RWPE2 (cell line): ENCODE data around the gene SUCNR1.

ENCODE experiments used
- ATAC-seq: fragments of 200-7000 bp; cut with Tn5 transposase; 3 replicates; pipeline ENCODE4 v1.9.1; 2021; ENCODE audit warnings: low read depth
- DNase-seq: peaks from one replicate; pipeline ENCODE4 v3.0.0-alpha.2; 2020; ENCODE audit warnings: low spot score
- H3K27ac ChIP-seq: fragments of 450-650 bp; 2 replicates; pipeline ENCODE4 v1.5.1; 2017; ENCODE audit warnings: mild to moderate bottlenecking; ENCODE audit not compliant: poor library complexity, severe bottlenecking
- H3K27me3 ChIP-seq: fragments of 250-450 bp; sonication (Bioruptor Pico); 2 replicates; pipeline ENCODE4 v1.5.1; 2021; ENCODE audit warnings: mild to moderate bottlenecking, moderate library complexity; ENCODE audit not compliant: insufficient read depth, poor library complexity, severe bottlenecking
- H3K36me3 ChIP-seq: fragments of 250-450 bp; sonication (Bioruptor Pico); 2 replicates; pipeline ENCODE4 v1.5.1; 2020; ENCODE audit warnings: low read depth, mild to moderate bottlenecking, moderate library complexity
- H3K4me1 ChIP-seq: fragments of 250-450 bp; sonication (Bioruptor Pico); 2 replicates; pipeline ENCODE4 v1.5.1; 2021; ENCODE audit warnings: mild to moderate bottlenecking, moderate library complexity; ENCODE audit not compliant: insufficient read depth, poor library complexity, severe bottlenecking
- H3K4me3 ChIP-seq: fragments of 250-450 bp; sonication (Bioruptor Pico); 2 replicates; pipeline ENCODE4 v1.5.1; 2021; ENCODE audit warnings: mild to moderate bottlenecking, moderate library complexity; ENCODE audit not compliant: severe bottlenecking
- H3K9me3 ChIP-seq: fragments of 250-450 bp; sonication (Bioruptor Pico); 2 replicates; pipeline ENCODE4 v1.5.1; 2021; ENCODE audit warnings: mild to moderate bottlenecking, moderate library complexity; ENCODE audit not compliant: severe bottlenecking
- TF ChIP-seq, protein P1 (sequence below): fragments of 450-650 bp; IDR thresholded peaks from one replicate; pipeline ENCODE4 v1.5.1; 2017; ENCODE audit warnings: mild to moderate bottlenecking, moderate library complexity; ENCODE audit not compliant: poor library complexity, severe bottlenecking

The SUCNR1 gene

DNA sequence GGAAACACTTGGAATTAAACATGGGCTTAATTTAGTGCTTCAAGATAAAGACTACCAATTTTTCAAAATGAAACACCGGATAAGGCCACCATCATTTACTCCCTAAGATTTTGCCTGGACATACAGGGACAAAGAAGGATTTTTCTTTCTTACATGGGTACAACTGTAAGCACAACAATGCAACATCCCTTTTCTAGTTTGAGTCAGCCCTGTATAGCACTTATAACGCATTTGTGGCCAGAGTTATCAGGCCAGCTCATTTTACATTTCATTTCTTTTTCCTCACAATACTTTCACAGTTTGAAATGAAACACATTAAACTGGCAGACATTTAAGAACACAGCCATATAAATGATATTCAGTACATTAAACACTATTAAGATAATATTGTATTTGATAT is 9.8 kb upstream of the SUCNR1 start:
- Histone ChIP-seq H3K4me1 (peaks cover 18% of the 10 kb centered on the region), H3K9me3 (no peaks in the 10 kb centered on the region), H3K36me3 (no peaks in the 10 kb centered on the region), H3K27me3 (no peaks in the 10 kb centered on the region), H3K27ac (peak overlapping the region; percentile 83), H3K4me3 (no peak overlapping the region)
- TF ChIP-seq, protein P1, sequence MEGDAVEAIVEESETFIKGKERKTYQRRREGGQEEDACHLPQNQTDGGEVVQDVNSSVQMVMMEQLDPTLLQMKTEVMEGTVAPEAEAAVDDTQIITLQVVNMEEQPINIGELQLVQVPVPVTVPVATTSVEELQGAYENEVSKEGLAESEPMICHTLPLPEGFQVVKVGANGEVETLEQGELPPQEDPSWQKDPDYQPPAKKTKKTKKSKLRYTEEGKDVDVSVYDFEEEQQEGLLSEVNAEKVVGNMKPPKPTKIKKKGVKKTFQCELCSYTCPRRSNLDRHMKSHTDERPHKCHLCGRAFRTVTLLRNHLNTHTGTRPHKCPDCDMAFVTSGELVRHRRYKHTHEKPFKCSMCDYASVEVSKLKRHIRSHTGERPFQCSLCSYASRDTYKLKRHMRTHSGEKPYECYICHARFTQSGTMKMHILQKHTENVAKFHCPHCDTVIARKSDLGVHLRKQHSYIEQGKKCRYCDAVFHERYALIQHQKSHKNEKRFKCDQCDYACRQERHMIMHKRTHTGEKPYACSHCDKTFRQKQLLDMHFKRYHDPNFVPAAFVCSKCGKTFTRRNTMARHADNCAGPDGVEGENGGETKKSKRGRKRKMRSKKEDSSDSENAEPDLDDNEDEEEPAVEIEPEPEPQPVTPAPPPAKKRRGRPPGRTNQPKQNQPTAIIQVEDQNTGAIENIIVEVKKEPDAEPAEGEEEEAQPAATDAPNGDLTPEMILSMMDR: no peak
- ATAC-seq: no peak
- DNase-seq: no peak

DNA sequence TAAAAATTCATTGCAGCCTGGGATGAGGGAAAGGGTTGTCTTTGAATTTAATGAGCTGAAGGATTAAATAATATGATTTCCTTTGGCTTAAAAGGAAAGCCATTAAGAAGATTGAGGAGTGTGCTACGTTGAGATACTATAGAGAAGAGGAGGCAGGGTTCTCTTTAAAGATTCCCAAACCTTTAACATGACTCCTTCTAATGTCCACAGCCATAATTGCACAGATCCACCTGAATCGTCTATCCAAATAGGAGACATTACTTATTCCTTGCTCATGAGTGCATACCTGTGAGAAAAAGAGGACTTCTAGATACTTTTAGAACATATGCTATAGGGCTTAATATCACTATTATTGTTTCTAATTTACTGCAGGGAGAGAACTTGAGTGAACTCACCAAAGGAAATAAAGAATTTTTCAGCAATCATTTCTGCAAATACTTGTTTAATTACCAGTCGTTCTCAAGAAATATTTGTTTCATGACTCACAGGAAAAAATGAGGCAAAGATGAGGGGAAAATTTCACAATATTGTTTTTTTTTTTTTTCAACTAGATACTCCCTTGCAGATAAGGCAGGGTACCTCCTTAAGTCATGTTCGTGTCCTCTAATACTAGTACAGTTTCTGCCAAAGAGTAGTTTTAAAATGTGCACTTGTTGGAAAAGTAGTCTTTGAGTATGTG is 8.9 kb upstream of the SUCNR1 start:
- DNase-seq (no peak), ATAC-seq (peak; percentile 72)
- TF ChIP-seq, protein P1: no peak
- Histone ChIP-seq H3K27me3 (no peaks in the 10 kb centered on the region), H3K36me3 (no peaks in the 10 kb centered on the region), H3K27ac (peak overlapping the region; percentile 83), H3K9me3 (no peaks in the 10 kb centered on the region), H3K4me1 (peaks cover 18% of the 10 kb centered on the region), H3K4me3 (no peak overlapping the region)

GRCh38 chr3:151866711-151867410 is 6.6 kb upstream of the SUCNR1 start:
- DNase-seq (no peak), ATAC-seq (no peak)
- Histone ChIP-seq H3K4me1 (peaks cover 18% of the 10 kb centered on the region), H3K36me3 (no peaks in the 10 kb centered on the region), H3K27me3 (no peaks in the 10 kb centered on the region), H3K9me3 (no peaks in the 10 kb centered on the region), H3K27ac (no peak overlapping the region), H3K4me3 (no peak overlapping the region)
- TF ChIP-seq, protein P1: no peak

DNA sequence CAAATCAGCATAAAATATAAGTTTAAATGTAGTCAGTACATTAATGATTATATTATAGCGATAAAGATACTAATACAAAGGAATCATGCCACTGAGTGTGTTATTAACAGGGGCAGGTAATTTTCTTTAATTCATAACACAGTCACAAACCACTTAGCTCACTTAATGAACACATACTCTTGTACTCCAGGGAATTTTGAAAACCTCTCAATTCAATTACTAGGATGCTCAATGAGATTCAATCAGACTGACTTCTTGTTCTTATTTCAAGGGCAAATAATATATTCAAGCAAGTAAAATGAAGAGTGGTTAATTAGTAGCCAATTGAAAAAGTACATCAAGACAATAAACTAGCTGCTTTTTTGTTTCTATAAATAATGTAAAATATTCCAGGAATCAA is 5.8 kb upstream of the SUCNR1 start:
- no peak for ATAC-seq
- H3K4me1 ChIP-seq: peaks cover 18% of the 10 kb centered on the region
- H3K27me3 ChIP-seq: no peaks in the 10 kb centered on the region
- TF ChIP-seq, protein P1: no peak
- H3K9me3 ChIP-seq: no peaks in the 10 kb centered on the region
- H3K36me3 ChIP-seq: no peaks in the 10 kb centered on the region
- no peak overlapping the region for H3K27ac ChIP-seq
- H3K4me3 ChIP-seq: no peak overlapping the region
- no peak for DNase-seq

GRCh38 chr3:151869181-151869580 is 4.3 kb upstream of the SUCNR1 start:
- H3K4me1 ChIP-seq: peaks cover 12% of the 10 kb centered on the region
- H3K4me3 ChIP-seq: no peak overlapping the region
- H3K36me3 ChIP-seq: no peaks in the 10 kb centered on the region
- no peak for DNase-seq
- no peak overlapping the region for H3K27ac ChIP-seq
- TF ChIP-seq, protein P1: no peak
- no peak for ATAC-seq
- no peaks in the 10 kb centered on the region for H3K27me3 ChIP-seq
- no peaks in the 10 kb centered on the region for H3K9me3 ChIP-seq
